RKO (cell line): ENCODE results near the gene TRDN.
"Not testable (repeated sequence)": the region's sequence is repeated elsewhere in the genome, so short reads cannot be mapped to it uniquely, and the experiment has no call there.

ENCODE experiments used
- DNase-seq: peaks from one replicate; pipeline ENCODE4 v3.0.0-alpha.2; 2016; ENCODE audit warnings: low spot score

Gene TRDN

DNA sequence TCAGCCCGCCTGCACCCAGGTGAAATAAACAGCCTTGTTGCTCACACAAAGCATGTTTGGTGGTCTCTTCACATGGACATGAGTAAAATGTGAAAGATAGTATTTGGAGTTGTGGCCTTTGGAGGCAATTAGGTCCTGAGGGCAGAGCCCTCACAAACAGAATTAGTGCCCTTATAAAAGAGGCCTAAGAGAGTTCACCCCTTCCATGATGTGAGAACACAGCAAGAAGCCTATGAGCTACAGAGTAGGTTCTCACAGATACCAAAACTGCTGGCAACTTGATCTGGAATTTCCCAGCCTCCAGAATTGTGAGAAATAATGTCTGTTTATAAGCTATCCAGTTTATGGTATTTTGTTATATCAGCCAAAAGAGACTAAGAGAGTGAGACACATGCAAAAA lies 74.5 kb downstream of the TRDN start:
- DNase-seq: no peak

DNA sequence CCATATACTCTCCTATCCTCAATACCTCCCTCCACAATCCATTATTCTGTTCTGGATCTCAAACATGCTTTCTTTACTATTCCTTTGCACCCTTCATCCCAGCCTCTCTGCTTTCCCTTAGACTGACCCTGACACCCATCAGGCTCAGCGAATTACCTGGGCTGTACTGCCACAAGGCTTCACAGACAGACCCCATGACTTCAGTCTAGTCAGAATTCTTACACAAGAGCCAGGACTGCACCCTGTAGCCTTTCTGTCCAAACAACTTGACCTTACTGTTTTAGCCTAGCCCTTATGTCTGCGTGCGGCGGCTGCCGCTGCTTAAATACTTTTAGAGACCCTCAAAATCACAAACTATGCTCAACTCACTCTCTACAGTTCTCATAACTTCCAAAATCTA lies 76.9 kb downstream of the TRDN start:
- DNase-seq: not testable (repeated sequence)

DNA sequence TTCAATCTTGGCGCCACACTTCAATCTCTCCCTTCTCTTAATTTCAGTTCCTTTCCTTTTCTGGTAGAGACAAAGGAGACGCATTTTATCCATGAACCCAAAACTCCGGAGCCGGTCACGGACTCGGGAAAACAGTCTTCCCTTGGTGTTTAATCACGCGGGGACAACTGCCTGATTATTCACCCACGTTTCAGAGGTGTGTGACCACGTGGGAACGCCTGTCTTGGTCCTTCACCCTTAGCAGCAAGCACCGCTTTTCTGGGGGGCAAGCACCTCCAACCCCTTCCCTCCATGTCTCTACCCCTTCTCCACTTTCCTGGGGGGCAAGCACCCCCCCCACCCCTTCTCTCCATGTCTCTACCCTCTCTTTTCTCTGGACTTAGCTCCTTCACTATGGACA lies 79.3 kb downstream of the TRDN start:
- not testable (repeated sequence) for DNase-seq

DNA sequence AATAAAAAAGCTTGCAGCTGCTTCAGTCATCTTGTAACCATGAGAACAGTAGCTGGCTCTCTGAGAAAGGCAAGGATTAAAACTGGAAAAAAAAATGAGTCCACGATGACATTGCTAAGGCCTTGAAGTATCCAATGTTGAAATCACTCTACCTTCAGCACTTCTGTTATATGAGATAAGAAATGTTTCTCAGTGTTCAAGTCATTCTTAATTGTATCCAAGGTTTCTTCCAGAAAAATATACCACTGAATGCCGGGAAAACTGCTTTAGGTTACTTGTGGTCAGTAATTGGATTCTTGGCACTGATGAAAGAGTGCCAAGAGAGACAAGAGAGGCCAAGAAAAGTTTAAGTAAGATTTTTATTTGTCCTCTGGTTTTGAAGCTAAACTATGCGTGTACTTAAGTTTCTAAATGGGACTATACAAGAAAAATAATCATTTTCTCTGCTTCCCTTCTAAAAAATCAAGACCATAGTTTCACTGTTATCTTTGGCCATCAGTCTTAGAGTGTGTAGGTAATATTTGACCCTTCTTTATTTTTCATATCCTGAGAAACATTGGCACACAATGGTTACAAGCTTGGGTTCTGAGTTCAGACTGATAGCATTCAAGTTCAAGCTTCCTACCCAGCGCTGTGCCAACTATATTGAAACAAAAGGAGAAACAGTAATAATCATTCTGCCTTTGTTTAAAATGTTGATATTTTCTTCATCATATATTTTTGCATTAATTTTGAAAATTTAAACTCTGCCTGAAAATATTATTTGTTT lies 84.6 kb downstream of the TRDN start:
- DNase-seq: no peak

DNA sequence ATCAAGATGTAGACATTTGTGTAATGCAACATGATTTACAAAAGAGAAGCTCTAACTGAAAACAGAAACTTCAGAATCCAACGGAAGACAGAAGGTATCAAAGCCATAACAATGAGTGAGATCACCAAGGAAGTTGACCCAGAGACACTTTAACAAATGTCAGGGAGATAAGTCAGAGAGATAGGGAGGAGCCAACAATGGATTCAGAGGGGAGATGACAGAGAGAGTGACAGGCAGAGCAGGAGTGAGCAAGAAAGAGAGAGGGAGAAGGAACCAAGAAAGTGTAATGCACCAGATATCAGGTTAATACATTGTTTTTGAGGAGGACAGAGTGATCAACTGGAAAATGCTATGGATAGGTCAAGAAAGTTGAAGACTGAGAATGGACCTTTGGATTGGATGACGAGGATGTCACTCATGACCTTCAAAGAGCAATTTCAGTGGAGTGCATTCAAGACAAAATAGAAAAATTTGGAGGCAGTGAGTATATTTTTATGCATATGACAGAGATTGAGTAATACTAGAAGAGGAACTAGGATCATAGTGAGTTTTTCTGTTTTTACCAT lies 86.6 kb downstream of the TRDN start:
- no peak for DNase-seq

DNA sequence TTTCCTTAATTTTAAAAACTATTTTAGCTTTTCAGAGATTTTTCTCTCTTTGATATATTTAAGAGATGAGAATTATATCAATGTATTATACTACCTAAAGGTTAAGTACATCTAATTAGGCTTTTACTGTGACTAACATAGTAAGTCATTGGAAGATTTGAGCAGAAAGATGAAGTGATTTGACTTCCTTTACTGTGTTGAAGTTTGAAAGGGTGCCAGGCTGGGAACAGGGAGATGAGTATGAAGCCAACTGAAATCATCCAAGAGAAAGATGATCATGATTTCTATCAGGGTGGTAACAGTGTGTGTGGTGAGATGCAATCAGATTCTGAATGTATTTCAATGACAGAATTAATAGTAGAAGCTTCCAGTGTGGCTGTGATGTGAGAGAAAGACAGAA lies 87.3 kb downstream of the TRDN start:
- no peak for DNase-seq

DNA sequence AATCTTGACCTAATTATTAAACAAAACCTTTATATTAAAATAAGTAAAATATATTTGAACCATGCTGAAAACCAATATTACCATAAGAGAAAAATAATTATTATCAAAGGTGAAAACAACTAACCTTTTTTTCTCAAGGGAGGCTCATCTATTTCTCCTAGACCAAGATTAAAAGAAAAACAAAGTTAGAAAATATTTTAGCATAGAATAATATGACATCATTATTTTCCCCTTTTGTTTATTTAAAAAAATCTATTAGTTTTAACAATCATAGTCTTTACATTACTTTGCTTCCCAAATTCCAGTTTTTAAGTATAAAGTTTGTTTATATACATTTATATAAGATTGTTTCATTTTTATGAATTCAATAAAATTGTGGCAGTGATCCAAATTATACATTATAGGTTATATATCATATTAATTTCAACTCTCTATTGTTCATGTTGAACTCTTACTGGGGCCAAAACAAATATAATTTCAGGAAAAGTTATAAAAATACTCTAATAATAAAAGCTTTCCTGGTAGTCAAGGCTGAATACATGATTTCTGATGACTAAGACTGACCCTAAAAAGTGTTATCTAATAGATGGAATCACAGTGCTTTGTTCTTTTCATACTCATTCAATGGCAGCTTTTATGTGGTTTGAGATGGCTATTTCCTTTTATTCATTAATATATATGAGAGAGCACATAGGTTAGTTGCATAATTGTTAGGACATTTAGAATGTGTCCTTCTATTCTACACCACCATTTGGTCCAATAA lies 89.4 kb downstream of the TRDN start:
- DNase-seq: no peak

DNA sequence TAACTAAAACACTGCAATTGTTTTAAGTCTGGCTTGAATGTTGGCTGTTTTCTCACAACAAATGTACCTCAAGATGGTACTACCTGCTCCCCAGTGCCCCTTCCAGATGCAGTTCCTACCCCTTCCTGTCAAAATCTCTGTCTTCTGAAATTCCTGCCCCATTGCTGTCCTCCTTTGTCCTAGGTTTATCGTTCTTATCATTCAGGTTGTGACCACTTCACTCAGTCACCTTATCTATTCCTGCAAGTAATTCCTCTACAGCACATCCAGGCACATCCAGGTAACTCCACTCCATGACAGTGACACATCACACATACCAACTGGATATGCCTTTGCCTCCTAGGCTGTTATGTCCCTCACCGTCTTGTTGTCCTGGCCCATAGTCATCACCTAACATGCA lies 90.2 kb downstream of the TRDN start:
- no peak for DNase-seq

DNA sequence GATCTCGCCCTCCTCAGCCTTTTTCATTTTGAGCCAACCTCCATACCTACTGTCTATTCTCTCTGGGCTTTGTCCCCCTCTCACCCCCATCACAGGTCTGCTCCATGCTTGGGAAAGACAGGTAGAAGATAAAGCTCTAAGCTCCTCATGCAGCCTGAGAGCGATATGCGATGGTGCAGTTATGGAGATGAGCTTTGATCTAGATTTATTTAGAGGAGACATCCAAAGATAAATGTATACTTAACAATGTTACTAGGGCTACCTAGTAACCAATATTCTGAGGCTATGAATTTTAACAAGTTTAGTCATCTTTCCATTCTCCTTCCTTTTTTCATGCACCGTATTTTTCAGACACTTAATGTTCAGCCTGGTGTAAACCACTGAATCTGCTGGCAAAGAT lies 95.3 kb downstream of the TRDN start:
- DNase-seq: no peak

DNA sequence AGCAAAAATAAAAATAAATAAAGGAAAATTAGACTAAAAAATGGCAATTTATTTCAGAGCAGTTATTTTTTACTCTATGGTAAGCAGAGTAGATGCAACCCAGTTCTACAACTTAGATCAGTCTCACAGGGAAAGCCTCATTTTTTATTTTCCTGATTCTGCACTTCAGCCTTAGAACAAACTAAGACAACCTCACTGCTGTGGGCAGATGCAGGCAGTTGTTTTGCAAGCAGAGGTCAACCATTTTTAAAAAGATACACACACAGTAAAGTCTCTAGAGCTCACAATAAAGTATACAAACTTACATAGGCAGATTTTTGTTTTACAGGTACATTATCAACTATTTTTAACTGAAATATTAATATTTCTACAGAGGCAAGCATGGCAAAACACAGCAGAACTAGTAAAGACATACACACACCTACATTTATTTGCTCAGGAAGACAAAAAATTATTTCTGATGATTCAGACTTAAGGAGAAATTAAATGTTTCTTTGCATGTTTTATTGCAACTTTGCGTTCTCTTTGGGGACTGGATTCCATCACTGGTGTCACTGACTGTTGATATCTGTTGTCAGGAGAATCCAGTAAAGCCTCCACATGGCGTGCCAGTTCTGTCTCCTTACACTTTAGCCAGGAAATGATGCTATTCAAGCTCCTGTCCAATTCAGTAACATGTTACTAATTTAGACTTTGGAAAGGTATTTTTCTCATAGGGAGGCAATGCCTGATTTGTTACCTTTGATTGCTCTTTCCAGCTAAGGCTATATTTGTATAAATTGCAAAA lies 102.7 kb downstream of the TRDN start:
- DNase-seq: no peak

DNA sequence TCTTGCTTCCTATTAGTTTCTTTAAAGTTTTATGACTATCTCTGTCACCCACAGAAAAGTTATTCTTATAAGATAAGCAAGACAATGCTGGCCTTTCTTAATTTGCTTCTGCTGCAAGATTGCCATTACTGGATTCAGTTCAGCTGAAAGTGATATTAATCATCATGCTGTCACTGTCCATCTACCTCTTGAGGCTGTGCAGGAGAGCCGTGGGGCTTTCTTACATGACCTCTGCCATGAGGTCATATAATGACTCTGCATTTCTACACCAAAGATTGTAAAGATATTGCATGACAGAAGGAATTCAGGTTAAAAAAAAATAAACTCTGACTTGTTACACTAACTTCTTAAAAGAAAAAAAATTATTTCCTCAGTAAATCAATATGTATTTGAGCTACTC lies 106.9 kb downstream of the TRDN start:
- DNase-seq: peak; percentile 28

DNA sequence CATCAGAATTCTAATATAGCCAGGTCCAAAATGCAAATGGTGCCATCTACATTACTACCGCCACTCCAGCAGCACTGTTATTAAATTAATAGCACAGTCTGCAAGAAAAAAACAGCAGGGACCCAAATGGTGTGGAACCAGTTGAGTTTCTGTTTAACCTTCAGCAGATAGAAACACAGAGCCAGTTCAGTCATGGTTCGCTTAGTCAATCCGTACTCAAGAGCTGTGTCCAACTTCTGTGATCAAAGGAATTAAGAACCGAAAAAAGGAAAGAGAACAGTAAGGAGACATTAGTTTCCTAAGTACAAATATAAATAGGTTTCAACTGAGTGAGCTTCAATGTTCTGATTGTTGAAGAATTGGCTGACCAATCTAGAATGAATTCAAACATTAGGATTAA lies 107.7 kb downstream of the TRDN start:
- no peak for DNase-seq

DNA sequence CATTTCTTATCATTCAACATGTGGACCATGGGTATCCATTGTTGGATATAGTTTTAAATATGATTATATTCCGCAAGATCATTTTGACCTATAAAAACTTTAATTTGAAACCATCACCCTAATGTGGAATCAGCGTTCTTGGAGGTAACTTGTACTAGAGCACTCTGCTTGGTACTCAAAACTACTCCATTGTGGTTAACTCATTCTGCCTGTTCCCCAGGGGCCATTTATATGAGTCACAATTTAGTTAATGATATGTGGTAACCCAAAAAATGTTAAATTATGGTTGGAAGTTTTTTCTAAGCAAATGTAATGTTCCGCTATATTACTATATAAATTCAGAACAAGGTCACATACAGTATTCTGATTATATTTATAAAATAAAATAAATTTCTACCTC lies 109.3 kb downstream of the TRDN start:
- DNase-seq: no peak

DNA sequence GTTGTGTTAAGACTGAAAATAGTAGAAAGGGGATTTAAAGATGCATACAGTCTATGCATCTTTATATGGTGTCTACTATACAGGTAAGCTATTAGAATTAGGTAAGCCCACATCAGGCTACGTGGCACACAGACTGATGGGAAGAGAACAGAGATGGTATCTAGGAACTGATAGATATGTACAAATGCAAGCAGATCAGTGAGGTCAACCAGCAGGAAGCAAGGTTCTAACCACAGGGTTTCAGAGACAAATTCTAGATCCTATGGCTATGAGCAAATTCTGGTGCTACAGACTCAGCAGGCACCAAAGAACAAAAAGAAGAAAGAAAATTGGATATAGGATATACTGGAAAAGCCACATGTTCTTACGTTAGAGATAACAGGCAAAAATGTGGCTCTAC lies 110.6 kb downstream of the TRDN start:
- no peak for DNase-seq

DNA sequence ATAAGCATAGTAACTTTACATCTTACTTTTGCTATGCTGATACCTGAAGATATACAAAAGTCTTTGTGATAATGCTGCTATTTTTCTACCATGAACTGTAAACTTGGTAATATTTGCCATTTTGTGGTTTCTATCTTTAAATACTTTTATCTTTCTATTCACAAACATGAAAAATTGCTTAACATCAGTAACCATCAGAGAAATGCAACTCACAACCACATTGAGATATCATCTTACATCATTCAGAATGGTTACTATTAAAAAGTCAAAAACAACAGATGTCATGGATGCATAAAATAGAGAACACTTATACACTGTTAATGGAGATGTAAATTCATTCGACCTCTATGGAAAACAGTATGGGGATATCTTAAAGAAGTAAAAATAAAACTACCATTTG lies 112.0 kb downstream of the TRDN start:
- no peak for DNase-seq

DNA sequence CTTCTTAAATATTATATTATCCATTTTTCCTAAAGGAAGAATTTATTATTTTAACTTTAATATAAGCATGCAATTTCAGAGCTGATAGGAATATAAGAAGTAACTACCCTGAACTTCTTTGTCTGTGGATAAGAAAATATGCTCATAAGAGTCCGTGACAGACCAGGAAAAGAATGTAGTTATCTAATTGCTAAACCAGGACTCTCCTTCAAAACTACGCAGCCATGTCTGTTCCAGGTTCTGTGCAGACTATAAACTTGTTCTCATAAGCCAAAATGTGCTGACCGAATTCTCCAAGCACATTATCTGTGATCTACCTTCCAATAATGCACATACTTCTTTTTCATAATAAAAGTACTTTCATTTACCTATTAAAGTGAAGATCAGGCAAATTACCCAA lies 116.5 kb downstream of the TRDN start:
- no peak for DNase-seq

DNA sequence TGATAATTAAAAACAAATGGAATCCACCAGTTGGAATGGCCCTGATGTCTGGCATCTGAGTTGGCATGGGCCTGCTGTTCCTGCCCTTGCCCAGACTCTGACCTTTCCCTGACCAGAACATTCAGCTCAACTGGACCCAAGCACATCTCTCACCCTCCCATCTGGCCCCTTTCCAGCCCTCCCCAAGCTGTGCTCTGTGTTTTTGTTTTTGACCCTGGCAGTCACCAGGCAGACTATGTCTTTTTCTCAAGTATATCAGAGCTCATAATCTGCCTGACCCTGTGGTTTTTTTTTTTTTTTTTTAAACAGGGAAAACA lies 117.6 kb downstream of the TRDN start:
- no peak for DNase-seq

DNA sequence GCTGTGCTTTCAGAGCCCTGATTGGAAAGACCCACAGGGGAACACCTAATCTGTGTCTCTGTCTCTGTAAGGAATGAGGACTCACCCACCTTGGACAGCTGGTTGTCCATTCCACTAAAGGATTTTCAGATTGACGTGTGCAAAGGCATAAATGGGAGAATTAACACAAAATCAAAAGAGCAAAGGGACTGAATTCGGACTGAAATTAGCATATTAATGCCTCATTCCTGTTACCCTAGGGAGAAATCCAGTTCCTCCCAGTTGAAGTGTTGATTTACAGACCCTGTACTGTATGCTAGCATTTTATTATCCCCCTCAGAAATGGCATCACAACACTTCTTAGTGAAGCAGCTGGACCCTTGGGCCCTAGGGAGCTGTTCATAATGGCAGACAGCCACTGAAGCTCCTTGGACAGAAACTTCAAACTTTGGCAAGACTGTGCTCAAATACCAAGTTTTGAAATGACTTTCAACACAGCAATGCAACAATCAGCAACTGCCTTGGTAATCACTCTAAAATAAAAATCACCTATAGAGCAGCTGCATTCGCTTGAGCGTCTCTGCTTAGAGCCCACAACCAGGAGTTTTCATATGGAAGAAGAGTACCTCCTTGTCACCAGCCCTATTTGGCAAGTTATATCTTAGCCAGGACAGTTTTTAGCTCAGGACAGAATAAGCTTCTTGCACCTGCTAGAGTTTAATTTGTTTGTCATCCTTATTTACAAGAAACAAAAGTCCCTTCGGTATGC lies 118.1 kb downstream of the TRDN start:
- DNase-seq: no peak

DNA sequence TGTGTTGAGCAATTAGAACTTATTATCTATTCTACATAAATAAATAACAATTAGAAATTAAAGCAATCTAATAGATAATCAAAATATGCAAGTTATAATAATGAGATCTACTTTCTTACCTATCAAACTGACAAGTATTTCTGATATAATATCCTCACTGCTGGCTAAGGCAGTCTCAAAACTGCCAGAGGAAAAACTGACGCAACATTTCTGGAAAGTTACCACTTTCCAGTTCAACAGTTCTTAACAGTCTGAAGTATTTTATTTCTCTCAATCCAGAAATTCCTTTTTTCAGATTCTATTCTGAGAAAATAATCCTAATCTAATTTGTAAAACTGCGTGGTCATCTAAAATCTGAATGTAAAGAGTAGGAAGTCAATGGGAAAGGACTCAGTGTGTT lies 121.0 kb downstream of the TRDN start:
- DNase-seq: no peak

DNA sequence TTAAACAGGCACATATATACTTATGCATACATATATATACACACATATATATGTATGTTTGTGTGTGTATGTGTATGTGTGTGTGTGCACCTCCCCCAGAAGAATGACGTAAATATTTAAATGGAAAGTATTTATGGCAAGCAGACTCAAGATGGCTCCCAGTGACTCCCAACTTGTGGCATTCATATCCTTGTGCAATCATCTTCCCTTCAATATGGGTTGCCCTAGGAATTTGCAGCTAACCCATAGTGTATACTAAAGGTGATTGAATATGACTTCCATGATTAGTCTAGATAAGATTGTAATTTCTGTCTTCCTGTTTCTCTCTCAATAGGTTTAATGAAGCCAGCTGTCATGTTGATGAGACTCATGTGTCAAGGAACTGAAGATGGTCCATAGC lies 127.6 kb downstream of the TRDN start:
- DNase-seq: no peak

DNA sequence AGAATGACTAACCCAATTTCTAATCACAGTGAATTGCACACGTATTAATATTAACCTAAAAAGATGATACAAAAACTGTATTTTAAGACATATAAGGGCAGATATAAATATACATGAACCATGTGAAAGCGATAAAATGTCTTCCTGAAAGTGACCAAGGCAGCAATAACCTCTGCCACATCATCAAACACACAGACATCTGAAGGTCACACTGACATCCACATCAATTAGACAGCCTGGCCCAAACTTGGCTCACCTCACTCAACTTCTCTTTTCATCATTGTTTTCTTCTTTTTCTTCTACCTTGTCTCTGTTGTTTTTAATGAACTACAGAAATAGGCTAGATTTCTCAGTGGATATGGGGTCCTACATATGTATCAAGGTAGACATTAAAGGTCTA lies 128.5 kb downstream of the TRDN start:
- no peak for DNase-seq

DNA sequence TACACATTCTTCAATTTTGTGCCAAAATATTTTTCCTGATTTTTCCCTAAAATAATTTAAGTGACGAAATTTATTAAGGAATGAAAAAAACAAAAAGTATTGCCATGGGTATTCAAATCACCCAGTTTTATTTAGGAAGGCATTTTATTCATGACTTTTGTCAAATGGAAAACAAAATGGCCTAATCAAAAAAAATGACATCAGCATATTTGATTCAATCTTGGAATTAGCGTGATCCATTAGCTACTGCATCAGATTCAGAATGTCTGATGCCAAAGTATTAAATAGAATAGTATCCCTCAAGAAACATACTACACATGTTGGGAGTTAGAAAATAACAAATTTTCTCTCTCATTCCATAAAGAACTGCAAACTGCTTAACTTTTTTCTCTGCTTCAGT lies 129.2 kb downstream of the TRDN start:
- DNase-seq: no peak
